M059J (cell line): ENCODE measurements around the gene ARL4C. TPM values are rescaled to one million over a fixed set of nuclear protein-coding genes. Genes with fewer than 3 reads are reported as not detected.

ENCODE experiments used
- DNase-seq: peaks from one replicate; pipeline ENCODE4 v3.0.0-alpha.2; 2012; ENCODE audit warnings: low read depth
- total RNA-seq: library from RNA; depleted of rRNA; stranded (reverse); fragments of >200 nt; shearing (Covaris generic); gene quantifications from 2 replicates; pipeline ENCODE4 v1.2.3, GENCODE V29; 2014

The ARL4C gene
- total RNA-seq, 1 experiment from 2014 or later, result 65.8 TPM

GRCh38 chr2:234447189-234447588 is 49.7 kb downstream of the ARL4C start:
- DNase-seq, result no peak

- no peak for DNase-seq
These were observed 50.3 kb downstream of the ARL4C start for GRCh38 chr2:234446404-234447076.

GRCh38 chr2:234444893-234445292 is 52.0 kb downstream of the ARL4C start:
- DNase-seq, result peak; percentile 93

GRCh38 chr2:234444242-234444730 is 52.6 kb downstream of the ARL4C start:
- DNase-seq, result no peak
